ENCODE data around the gene RXRG.

The RXRG gene

GRCh38 chr1:165364568-165365133 lies 80.3 kb downstream of the RXRG start:
- TF ChIP-seq, protein P1, sequence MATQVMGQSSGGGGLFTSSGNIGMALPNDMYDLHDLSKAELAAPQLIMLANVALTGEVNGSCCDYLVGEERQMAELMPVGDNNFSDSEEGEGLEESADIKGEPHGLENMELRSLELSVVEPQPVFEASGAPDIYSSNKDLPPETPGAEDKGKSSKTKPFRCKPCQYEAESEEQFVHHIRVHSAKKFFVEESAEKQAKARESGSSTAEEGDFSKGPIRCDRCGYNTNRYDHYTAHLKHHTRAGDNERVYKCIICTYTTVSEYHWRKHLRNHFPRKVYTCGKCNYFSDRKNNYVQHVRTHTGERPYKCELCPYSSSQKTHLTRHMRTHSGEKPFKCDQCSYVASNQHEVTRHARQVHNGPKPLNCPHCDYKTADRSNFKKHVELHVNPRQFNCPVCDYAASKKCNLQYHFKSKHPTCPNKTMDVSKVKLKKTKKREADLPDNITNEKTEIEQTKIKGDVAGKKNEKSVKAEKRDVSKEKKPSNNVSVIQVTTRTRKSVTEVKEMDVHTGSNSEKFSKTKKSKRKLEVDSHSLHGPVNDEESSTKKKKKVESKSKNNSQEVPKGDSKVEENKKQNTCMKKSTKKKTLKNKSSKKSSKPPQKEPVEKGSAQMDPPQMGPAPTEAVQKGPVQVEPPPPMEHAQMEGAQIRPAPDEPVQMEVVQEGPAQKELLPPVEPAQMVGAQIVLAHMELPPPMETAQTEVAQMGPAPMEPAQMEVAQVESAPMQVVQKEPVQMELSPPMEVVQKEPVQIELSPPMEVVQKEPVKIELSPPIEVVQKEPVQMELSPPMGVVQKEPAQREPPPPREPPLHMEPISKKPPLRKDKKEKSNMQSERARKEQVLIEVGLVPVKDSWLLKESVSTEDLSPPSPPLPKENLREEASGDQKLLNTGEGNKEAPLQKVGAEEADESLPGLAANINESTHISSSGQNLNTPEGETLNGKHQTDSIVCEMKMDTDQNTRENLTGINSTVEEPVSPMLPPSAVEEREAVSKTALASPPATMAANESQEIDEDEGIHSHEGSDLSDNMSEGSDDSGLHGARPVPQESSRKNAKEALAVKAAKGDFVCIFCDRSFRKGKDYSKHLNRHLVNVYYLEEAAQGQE (IDR thresholded peaks at IDR 0.05; ENCODE audit: insufficient read depth in 1 of 2, low read depth in 2 of 2, low read length in 2 of 2), result no peak

DNA sequence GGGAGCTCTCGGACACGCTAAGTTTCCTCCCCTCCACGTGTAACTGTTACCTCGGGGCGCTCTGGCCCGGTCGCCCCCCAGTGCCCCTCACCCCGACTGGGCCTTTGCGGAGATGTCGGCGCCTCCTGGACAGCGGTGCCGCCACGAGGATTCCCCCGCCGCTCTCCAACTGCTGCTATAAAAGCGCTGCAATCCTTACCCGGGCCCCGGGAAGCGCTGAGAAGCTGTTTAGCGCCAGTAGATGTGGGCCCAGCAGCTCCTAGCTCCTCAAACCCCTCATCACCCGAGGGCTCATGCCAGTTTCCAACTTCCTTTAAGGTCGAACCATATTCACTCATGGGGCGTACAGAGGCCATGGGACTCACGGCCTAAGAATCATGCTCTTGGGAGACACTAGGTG lies 88.0 kb downstream of the RXRG start:
- TF ChIP-seq FOXP2 (optimal IDR thresholded peaks at IDR 0.05; ENCODE audit: borderline replicate concordance, extremely low read depth, extremely low read length, insufficient read depth), result no peak
- no peak for TF ChIP-seq TAF1 (IDR thresholded peaks at IDR 0.05; ENCODE audit: borderline replicate concordance, insufficient read depth, low read length)
- TF ChIP-seq, protein P1 (IDR thresholded peaks at IDR 0.05; ENCODE audit: insufficient read depth in 1 of 2, low read depth in 2 of 2, low read length in 2 of 2), result no peak
- TF ChIP-seq SIN3A (IDR thresholded peaks at IDR 0.05; ENCODE audit: borderline replicate concordance, insufficient read depth, low read length), result no peak
- TF ChIP-seq POLR2AphosphoS5 (IDR thresholded peaks at IDR 0.05; ENCODE audit: low read depth, low read length), result no peak

DNA sequence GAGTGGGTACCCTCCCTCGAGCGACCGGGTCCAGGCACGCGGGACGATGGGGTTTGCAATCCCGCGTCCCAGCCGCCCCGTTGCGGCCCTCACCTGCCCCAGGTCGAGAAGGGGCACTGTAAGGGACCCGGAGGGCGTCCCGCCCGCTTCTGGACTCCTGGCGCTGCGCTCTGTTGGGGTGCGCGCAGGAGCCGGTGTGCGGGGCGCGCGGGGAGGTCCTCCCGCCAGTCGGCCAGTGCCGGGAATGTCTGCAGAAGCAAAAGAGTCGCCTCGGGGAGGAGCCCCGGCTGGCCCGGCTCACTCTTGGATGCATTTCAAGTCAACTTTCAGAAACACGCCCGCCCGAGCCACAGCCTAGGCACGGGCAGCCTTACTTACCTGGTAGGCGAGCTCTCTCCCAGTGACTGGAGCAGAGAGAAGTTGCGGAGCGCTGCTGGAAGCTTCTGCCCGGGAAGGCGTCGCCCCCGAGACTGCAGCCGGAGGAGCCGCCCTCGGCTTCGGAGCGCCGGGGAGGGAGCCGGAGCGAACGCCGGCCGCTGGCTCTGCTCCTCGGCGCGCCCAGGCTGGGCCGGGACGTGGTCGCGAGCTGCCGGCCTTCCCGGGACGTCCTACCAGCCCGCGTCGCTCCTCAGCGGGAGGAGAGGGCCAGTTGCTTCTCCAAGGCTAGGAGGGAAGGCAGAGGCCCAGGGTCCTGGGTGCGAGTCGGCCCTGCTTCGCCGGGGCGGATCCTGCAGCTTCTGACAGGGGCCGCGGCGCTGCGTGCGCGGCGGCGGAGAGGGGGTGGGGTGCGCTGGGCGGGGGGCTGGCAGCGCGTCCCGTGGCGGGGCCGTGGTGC lies 88.7 kb downstream of the RXRG start, which contains the start of gene LMX1A:
Gene LMX1A, minus strand, starts transcription at position 739 of the 835 bp plus-strand sequence. CDS start 1,156 bp downstream, outside the sequence.
- no peak for TF ChIP-seq SIN3A (IDR thresholded peaks at IDR 0.05; ENCODE audit: borderline replicate concordance, insufficient read depth, low read length)
- TF ChIP-seq TAF1 (IDR thresholded peaks at IDR 0.05; ENCODE audit: borderline replicate concordance, insufficient read depth, low read length), result no peak
- TF ChIP-seq, protein P1 (IDR thresholded peaks at IDR 0.05; ENCODE audit: insufficient read depth in 1 of 2, low read depth in 2 of 2, low read length in 2 of 2), result no peak

DNA sequence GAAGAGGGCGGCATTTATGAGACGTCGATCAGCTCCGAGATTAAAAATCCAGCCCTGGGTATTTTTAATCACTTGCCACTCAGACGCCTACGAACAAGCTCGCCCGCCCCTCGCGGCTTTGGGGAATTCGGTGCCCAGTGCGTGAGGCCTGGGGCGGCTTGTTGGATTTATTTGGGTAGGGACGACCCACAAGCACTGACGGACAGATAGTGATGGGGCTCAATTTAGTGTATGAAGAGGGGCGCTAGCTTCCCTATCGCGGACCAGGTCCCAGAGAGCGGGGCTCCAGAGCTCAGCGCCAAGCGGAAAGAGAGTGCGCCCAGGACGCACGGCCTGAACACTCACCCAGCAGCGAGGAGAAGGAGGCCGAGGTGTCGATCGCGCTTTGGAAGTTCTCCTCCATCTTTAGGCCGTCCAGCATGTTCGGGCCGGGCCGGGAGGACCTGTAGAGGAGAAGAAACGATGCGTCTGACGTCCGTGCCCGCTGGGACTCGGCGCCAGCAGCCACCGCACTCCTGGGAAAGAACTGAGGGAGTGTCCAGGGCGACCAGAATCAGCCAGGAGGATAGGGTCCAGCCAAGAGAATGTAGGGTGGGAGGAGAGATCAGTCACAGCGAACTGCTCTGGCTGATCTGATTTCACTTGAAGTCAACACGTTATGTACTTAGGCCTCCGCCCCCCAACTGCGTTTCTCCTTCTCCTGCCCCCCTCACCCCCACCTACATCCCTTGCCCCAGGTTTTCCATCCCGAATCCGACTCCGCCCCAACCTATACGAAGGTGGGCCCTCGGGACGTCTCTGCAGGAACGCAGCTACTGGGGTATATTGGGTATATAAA lies 89.6 kb downstream of the RXRG start:
- TF ChIP-seq SIN3A (IDR thresholded peaks at IDR 0.05; ENCODE audit: borderline replicate concordance, insufficient read depth, low read length), result no peak
- TF ChIP-seq TAF1 (IDR thresholded peaks at IDR 0.05; ENCODE audit: borderline replicate concordance, insufficient read depth, low read length), result no peak
- TF ChIP-seq, protein P1 (IDR thresholded peaks at IDR 0.05; ENCODE audit: insufficient read depth in 1 of 2, low read depth in 2 of 2, low read length in 2 of 2), result no peak
- TF ChIP-seq POLR2AphosphoS5 (IDR thresholded peaks at IDR 0.05; ENCODE audit: low read depth, low read length), result no peak
- no peak for TF ChIP-seq FOXP2 (optimal IDR thresholded peaks at IDR 0.05; ENCODE audit: borderline replicate concordance, extremely low read depth, extremely low read length, insufficient read depth)

Measured in PFSK-1 (cell line).